Peyer's patch (tissue), 4 donors: ENCODE data around the gene SUZ12.
"Not testable (repeated sequence)": the region's sequence is repeated elsewhere in the genome, so short reads cannot be mapped to it uniquely, and the experiment has no call there.

Experiments
- POLR2A ChIP-seq, 2 donors: fragments of 450-650 bp; IDR thresholded peaks; one replicate each; pipeline ENCODE4 v1.5.1; 2017; ENCODE audit warnings: antibody characterized with exemption in 2 of 2, mild to moderate bottlenecking in 2 of 2, moderate library complexity in 2 of 2
- TF ChIP-seq, protein P1 (sequence below), 6 experiments: fragments of 450-650 bp in 4 of 6; fragments of 200-600 bp in 2 of 6; sonication (generic) in 1 of 6; IDR thresholded peaks; one replicate each; pipeline ENCODE4 v1.5.1; 2017 to 2019; ENCODE audit warnings: antibody characterized with exemption in 6 of 6, mild to moderate bottlenecking in 3 of 6, moderate library complexity in 1 of 6

DNA sequence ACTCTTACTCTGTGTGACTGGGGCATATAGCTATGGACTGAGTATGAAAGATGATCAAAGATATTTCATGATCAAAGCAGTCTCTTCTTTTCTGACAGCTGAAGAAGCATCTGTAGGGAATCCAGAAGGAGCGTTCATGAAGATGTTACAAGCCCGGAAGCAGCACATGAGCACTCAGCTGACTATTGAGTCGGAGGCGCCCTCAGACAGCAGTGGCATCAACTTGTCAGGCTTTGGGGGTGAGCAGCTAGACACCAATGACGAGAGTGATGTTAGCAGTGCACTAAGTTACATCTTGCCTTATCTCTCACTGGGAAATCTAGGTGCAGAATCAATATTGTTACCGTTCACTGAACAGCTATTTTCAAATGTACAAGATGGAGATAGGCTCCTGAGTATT, 110.9 kb downstream of the SUZ12 start:
- TF ChIP-seq, protein P1, sequence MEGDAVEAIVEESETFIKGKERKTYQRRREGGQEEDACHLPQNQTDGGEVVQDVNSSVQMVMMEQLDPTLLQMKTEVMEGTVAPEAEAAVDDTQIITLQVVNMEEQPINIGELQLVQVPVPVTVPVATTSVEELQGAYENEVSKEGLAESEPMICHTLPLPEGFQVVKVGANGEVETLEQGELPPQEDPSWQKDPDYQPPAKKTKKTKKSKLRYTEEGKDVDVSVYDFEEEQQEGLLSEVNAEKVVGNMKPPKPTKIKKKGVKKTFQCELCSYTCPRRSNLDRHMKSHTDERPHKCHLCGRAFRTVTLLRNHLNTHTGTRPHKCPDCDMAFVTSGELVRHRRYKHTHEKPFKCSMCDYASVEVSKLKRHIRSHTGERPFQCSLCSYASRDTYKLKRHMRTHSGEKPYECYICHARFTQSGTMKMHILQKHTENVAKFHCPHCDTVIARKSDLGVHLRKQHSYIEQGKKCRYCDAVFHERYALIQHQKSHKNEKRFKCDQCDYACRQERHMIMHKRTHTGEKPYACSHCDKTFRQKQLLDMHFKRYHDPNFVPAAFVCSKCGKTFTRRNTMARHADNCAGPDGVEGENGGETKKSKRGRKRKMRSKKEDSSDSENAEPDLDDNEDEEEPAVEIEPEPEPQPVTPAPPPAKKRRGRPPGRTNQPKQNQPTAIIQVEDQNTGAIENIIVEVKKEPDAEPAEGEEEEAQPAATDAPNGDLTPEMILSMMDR (IDR thresholded peaks at IDR 0.05): not testable (repeated sequence)
- TF ChIP-seq POLR2A (IDR thresholded peaks at IDR 0.05): not testable (repeated sequence)
